ENCODE data around the gene MEF2A. TPM values are rescaled to one million over a fixed set of nuclear protein-coding genes. Genes with fewer than 3 reads are reported as not detected.
"Not testable (repeated sequence)": the region's sequence is repeated elsewhere in the genome, so short reads cannot be mapped to it uniquely, and the experiment has no call there.

The MEF2A gene
- 71.7 TPM for total RNA-seq

DNA sequence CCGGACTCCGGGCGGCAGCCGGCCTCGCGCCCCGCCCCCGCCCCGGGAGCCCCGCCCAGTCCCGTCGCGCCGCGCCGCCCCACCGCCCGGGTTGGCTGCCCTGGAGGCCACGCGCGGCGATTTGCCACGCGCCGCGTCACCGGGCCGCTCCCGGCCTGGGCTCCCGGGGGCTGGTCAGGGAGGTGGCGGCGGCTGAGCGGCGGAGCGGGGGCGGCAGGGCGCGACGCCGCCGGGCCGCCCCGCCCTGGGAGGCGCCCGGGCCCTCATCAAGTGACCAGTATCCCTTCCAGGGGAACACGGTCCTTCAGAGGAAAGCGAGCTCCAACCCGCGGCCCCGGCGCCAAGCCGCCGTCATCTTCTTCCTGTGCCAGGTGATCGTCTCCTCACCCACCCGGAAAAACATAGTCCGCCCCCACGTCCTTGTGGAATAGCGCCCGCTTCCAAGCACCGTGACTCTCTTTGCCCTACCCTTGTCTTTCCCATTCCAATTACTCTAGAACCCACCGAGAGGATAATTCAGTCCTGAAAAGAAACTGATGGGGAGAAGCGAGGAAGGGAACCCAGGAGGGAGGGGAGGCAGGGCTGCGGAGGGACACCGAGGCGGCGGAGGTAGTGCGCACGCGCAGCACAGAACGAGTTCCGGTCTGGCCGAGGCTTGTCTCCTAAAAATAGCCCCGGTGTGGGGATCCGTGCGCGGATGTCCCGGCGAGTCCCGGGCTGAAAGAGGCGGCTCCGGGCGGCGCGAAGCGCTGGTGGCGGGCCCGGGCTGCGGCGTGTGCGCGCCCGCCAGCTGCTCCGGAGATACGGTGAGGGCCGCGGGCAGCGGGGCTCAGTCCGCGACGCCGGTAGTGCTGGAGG is at the start of gene MEF2A:
Gene MEF2A (plus strand): TSS at position 686 of the 858 bp plus-strand sequence. CDS start 67,136 bp downstream, outside the sequence.
- DNase-seq = peak; percentile 96

DNA sequence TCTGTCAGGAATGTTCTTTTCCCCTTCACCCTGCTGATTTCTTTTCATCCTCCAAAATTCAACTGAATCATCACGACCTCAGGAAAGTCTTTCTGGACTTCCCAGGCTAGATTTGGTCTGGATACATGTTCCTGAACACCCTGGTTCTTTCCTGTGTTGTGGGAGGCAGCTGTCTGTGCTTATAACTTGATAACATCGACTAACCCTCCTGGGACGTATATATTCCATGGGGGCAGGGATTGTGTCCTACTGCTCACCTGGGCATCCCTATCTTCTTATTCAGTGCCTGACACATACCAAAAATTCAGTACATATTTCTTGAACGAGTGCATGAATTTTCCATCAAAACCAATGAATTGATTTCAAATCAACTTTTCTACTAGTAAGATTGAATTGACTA is 47.6 kb upstream of the MEF2A start:
- no peak for DNase-seq

DNA sequence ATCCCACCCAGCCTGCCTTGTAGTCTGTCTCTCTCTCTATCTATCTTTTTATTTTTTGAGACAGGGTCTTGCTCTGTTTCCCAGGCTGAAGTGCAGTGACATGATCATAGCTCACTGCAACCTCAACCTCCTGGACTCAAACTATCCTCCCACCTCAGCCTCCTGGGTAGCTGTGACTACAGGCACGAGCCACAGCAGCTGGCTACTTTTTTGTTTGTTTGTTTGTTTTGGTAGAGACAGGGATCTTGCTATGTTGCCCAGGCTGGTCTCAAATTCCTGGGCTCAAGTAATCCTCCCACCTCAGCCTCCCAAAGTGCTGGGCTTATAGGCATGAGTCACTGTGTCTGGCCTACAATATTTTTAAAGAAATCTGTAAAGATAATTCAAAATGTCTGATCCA is 46.4 kb upstream of the MEF2A start:
- DNase-seq = not testable (repeated sequence)

DNA sequence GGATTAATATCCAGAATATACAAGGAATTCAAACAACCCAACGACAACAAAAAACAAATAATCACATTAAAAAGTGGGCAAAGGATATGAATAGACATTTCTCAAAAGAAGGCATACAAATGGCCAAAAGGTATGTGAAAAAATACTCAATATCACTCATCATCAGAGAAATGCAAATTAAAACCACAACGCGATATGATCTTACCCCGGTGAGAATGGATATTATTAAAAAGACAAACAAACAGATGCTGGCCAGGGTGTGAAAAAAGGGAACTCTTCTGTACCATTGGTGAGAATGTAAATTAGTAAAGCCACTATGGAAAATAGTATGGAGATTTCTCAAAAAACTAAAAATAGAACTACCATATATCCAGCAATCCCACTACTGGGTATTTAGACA is 43.5 kb upstream of the MEF2A start:
- no peak for DNase-seq

DNA sequence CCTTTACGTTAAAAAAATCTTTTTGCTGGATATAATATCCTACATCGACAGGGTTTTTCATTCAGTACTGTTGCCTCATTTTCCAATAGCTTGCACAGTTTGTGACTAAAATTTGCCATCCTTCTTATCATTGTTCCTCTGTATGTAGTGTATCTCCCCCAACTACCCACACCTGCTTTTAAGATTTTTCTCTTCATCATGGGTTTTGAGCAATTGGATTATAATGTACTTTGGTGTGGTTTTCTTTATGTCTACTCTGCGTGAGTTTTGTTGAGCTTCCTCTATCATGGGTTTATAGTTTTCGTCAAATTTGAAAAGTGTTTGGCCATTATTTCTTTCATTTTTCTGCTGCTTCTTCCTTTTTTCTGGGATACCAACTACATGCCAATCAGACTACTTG is 39.6 kb upstream of the MEF2A start:
- no peak for DNase-seq

DNA sequence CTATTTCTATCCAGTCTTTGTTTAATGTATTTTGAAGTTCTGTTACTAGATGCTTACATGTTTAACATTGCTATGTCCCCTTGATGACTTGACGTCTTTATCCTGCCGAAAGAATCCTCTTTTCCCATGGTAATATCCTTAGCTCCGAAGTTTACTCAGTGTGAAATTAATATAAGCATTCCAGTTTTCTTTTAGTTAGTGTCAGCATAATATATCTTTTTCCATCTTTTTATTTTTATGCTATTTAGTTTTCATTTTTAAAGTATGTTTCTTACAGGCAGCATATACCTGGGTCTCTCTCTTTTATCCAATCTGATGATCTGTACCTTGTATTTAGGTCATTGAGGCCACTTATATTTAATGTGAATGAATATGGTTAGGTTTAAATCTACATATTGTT is 39.1 kb upstream of the MEF2A start:
- no peak for DNase-seq

DNA sequence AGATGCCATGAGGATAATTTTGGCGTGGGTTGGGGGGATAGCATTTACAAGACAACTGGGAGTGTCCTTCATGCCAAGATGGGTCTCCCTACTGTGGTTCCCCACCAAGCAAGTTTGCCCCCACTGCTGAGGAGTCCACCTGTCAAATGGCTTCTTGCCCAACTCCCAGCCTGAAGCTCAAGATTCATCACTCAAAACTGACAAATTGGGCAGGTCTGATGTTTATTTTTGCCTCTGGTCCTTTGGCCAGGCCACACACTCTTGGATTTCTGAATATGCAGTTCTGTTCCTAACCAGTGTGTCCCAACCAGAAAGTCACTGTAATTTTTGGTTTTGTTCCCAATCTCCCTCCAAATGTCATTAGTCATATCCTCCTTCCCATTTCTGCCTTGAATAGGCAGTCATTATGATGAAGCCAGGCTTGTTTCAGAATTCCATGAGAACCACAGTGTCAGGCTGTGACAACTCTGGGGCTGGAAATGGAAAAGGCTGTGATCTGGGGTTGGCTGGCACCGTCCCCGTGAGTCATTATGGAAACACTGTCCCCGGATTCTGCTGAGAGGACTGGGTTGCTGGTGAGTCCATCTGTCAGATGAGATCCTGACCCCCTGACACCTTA is 29.3 kb upstream of the MEF2A start:
- DNase-seq = no peak

DNA sequence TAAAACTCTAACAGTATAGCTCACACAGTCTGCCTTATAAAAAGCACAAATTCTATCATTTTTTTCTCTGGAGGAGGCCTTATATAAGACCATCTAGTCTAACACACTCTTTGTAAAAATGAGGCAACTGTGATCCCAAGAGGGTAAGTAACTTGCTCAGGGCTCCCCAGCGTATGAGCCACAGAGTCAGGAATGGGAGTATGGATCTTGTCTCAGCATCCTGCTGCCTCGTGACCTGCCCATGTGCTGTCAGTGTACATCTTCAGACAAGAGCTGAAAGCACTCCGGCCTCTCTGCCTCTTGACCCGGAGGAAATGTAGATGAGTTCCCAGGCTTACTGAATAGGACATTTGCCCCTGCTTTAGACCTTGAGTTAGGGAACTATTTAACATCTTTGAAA is 28.4 kb upstream of the MEF2A start:
- DNase-seq = no peak

DNA sequence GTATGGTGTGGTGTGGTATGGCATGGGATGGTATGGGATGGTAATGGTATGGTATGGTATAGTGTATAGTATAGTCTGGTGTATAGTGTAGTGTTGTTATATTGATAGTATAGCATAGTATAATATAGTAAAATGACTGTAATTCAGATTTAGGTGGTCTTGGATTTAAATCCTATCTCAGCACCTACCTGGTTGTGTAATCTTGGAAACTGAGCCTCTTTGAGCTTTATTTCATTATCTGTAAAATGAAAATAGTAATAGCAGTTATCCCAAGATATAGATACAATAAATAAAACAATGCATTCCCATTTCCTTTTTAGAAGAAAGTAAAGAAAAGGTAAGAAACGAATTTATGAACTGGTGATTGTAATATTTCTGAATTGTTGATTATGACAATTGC is 27.5 kb upstream of the MEF2A start:
- no peak for DNase-seq

DNA sequence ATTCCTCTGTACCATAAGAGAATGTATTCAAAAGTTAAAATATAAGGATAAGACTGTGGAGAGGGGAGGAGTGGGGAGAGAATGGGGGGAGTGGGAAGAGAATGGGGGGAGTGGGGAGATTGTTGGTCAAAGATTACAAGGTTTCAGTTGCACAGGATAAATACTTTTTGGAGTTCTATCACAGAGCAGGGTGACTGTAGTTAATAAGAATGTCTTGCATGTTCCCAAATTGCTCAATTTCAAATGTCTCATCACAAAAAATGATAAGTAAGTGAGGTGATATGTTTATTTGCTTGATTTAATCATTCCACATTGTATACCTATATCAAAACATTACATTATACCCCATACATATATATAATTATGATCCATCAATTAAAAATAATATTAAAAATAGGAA is 23.0 kb upstream of the MEF2A start:
- DNase-seq = no peak

DNA sequence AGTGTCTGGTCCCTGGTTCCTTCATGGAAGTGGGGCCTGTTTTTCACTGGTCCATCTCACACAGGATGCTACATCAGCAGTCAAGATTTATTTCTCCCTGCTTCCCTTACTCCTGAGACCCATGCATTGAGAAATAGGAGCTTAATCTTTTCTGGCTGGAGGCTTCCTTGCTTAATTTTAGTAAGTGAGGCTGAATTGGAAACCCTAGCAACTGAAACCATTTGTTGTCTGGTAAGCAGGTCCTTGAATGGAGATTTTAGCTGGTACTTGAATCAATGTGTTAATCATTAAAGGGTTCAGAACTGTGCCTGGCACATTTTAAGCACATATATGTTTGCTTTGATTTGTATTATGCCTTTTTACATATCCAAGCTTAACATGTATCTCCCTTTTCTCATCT is 20.2 kb upstream of the MEF2A start:
- DNase-seq = no peak

DNA sequence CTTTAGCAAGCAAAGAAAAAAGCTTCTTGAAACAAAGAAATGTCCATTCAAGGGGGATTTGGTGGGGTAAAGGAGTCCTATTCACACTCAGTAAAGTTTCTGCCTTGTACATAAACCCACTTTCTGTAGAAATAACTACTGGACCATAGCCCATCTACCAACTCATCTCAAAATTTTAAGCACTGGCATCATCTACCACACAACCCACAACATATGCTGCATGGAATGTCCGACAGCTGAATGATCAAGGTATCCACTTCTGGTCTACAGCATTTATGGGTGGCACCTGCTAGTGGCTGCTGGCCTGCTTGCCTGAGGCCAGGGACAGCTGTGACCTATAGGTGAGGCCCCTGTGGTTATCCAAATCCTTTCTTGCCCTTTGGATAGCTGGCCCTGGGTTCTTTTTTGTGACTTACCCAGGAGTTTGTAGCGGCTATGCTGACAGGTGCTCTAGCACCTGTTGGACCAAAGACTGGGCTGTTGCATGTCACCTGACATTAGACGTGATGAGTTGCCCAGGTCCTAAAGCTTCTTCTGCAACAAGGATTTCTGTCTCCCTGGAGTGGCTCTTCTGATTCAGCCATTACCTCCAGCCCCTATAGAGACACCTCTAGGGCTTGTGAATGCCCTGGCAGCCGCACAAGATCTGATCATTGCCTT is 19.2 kb upstream of the MEF2A start:
- no peak for DNase-seq

DNA sequence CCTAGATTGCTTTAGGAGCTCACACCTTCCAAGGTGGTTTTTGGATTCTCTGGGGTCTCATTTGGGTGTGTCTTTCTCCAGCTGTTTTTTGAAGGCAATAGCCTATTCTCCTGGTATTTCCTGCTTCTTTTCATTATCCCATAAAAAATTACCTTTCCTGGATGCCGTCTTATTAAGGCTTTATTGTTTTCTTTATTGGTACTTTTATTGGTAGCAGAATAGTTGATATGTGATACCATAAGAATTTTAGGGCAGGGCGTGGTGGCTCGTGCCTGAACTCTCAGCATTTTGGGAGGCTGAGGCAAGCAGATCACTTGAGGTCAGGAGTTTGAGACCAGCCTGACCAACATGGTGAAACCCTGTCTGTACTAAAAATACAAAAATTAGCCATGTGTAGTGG is 18.3 kb upstream of the MEF2A start:
- no peak for DNase-seq

DNA sequence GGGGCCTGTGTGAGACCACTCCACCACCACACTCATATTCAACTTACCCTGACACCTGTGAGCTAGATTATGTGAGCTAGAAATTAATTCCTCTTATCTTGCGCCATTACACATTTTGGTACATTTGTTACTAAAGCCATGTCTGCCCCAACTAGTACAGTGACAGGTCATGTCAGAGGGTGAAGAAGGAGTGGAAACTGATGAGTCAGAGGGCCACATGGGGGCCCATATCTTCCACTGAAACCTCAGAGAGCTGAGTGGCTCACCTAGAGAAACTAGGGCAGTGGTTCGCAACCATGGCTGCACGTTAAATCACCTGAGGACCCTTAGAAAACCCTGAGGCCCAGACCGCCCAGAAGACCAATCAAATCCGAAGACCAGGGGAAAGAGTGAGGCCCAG is 15.7 kb upstream of the MEF2A start:
- DNase-seq = no peak

DNA sequence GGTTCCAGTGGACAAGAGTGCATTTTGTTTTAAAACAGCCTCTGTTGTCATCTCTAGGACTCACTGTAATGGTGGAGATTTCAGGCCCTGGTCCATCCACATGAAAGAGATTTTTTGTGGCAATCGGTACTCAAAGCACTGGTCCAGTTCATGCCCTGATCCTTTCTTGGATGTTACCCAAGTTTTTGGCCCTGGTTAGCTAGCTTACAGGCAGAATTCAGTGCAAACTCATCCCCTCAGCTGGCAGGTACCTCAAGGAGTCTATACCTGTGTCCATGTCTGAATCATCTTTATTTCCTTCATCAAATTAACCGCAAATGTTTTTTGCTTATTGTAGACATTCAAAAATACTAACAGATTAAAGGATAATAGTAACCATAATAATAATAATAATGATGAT is 13.7 kb upstream of the MEF2A start:
- no peak for DNase-seq

DNA sequence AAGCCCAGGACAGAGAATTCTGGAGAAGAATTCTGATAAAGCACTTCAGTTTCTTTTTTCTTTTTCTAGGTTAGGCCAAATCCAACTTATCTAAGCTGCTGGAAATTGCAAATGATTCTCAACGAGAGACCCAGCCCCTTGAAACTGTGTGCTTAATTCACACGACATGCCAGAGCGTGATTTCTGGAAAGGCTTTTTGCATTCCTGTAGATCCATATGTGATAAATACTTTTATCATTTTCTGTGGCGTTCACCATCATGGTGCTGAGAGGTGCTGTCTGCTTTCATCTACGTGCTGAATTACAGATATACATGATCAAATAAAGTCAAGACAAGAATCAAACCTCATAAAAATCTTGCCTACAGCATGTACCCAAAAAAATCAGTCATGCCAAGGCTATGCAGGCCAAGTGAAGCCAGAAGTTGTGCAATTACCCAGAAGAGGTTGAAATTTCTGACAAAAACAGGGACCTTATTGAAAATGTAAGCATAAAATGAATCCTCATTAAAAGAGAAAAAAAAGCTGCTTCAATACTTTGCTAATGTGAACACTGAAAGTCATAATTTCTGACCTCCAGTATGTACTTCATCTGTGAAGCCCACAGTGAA is 10.8 kb upstream of the MEF2A start:
- peak; percentile 21 for DNase-seq

DNA sequence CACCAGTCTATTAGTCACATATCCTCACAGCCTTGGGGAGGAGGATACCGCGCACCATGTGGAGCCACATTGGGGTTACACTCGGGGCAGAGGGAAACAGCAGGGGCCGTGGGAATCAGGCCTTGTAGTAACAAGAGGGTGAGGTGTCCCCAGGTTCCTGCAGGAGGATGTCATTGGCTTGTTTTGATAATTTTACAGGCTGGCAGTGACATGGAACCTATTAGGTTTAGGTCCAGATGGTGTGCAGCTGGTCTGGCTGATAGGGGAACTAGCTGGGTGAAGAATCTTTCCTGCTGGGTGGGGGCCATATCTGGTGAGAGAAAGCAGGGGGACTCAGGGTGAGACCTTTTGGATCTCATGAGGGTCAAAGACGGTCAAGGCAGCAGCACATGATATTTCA is 9.8 kb upstream of the MEF2A start:
- no peak for DNase-seq

DNA sequence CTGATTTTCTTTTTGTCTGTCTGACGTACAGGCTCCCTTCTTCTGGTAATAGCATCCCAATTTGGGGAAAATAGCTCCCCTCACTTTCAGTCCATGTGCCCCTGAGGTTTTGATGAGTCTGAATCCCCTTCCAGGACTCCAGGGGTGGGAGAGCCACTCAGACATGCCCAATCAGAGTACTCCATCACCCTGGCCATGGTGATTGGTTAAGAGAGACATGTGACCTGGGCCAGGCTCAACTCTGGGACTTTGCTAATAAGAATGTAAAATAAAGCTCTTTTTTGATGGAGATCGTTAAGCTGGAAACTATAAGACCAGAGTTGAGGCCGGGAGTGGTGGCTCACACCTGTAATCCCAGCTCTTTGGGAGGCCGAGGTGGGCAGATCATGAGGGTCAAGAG is 9.2 kb upstream of the MEF2A start:
- DNase-seq = no peak

DNA sequence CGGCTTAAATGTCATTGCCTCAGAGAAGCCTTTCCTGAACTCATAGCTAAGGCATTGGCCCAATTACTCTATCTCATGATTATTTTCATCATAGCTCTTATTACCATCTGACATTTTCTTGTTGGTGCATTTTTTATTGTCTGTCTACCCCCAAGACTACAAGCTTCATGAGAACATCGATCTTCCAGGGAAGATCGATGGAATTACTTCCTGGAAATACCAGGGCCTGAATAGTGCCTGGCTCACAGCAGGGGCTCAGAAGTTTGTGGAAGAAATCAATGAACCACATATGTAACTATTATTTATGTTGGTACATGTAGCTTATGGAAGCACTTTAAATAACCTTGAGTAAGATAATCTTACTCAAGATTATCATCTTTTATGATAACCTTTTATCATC is 7.7 kb upstream of the MEF2A start:
- DNase-seq = no peak

DNA sequence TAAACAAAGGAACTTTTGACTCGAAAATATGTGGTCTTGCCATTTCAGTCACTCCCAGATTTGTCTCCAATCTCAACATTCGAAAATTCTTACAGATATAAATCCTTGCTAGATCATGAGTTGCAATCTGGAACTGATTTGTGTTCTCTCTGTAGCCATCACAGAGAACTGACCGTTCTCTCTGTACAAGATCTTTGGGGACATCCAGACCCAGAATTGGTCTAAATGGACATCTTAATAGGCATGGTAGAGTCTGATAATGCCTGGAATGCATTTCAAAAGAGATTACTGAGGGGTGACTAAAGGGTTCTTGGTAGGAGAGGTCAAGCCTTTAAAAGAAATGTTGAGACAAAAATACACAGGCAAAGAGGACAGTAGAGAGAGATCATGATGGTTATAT is 7.2 kb upstream of the MEF2A start:
- no peak for DNase-seq

DNA sequence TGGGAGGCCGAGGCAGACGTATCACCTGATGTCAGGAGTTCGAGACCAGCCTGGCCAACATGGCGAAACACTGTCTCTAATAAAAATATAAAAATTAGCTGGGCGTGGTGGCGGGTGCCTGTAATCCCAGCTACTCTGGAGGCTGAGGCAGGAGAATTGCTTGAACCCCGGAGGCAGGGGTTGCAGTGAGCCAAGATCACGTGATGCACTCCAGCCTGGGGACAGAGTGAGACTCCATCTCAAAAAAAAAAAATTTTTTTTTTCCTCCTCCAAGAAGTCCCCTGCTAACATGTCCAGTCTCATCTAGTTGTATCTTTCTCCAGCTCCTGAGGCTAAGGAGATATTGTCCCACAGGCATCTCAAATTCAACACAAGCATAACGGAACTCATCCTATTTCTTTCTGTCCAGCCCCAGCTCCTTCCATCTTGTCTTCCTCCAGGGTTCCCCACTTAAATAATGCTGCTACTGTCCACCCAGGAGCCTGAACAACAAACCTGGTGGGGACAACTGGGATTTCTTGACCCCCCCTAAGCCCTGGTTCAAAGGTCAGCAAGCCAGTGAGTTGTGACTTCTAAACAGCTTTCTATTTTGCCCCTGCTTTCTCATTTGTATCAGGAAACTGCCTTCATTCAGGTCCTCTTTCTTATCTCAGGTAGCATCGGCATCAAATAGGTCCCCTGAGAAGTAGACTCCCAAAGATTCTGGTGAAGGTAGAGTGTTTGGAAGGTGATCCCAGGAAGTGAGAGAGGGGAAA is 4.1 kb upstream of the MEF2A start:
- DNase-seq = no peak

DNA sequence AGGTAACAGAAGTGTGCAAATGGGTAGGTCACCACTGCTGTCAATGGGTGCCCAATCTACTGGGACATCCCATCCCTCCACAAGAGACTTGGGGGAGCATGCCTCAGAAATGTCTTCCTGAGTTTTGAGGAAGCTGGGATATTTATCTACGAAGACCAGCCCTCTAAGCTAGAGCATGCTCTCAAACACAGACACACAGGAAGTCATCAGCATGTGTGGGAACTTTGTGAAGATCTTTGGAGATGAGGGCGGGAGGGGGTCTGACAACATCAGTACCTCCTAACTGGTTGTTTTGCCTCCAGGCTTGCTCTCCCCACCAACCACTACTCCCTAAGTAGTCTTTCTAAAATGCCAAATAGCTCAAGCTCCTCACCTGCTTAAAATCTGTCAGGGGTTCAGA is 3.5 kb upstream of the MEF2A start:
- no peak for DNase-seq
